GM12892 (cell line): Measurements from ENCODE around the gene TP53I3.

ENCODE experiments used
- POLR2A ChIP-seq: IDR thresholded peaks from 2 replicates; pipeline ENCODE4 v1.6.1; 2011; ENCODE audit warnings: low read depth, low read length, control low read depth
- POLR2AphosphoS5 ChIP-seq: IDR thresholded peaks from 2 replicates; pipeline ENCODE4 v1.6.1; 2011; ENCODE audit warnings: low read depth, low read length, control low read depth
- TAF1 ChIP-seq: IDR thresholded peaks from 2 replicates; pipeline ENCODE4 v1.6.1; 2011; ENCODE audit warnings: low read depth, mild to moderate bottlenecking, control low read depth, low read length, borderline replicate concordance

GRCh38 chr2:24101992-24102391, 17.4 kb upstream of the TP53I3 start:
- no peak for TF ChIP-seq POLR2A
- no peak for TF ChIP-seq TAF1
- TF ChIP-seq POLR2AphosphoS5: no peak
